ENCODE results near the gene INTS1.
"Not testable (repeated sequence)": the region's sequence is repeated elsewhere in the genome, so short reads cannot be mapped to it uniquely, and the experiment has no call there.

Gene INTS1

DNA sequence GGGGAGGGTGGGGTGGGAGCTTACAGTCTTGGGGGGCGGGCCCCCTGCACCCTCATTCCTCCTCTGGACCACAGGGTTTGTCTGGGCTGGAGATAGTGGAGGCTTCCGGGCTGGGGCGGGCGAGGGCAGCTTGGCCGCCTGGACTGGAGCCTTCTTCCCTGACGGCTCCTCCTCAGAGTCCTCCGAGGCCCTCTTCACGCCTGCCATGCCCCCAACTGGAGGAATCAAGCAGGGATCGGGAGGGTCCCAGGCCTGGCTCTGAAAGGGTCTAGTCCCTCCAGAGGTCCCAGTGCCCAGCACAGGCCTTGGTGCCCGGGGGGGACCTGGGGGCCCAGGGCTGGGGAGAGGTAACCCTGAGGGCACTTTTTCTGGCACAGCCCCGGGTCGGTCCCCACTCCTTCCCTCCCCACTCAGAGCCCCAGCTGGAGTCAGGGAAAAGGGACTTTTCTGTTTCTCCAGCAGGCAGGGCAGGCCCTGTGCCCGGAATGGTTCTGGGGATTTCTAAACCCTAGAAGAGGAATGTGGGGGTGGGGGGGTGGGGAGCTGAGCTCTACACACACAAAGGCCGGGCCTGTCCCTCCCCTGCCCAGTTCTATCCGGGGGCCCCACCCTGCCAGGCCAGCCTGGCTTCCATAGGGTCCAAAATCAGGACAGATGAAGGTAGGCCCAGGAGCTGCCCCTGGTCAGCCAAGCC is 56.5 kb downstream of the INTS1 start:
- DNase-seq (ENCODE audit: insufficient read length, low spot score): no peak
- FAIRE-seq: no peak
- TF ChIP-seq, protein P1, sequence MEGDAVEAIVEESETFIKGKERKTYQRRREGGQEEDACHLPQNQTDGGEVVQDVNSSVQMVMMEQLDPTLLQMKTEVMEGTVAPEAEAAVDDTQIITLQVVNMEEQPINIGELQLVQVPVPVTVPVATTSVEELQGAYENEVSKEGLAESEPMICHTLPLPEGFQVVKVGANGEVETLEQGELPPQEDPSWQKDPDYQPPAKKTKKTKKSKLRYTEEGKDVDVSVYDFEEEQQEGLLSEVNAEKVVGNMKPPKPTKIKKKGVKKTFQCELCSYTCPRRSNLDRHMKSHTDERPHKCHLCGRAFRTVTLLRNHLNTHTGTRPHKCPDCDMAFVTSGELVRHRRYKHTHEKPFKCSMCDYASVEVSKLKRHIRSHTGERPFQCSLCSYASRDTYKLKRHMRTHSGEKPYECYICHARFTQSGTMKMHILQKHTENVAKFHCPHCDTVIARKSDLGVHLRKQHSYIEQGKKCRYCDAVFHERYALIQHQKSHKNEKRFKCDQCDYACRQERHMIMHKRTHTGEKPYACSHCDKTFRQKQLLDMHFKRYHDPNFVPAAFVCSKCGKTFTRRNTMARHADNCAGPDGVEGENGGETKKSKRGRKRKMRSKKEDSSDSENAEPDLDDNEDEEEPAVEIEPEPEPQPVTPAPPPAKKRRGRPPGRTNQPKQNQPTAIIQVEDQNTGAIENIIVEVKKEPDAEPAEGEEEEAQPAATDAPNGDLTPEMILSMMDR (IDR thresholded peaks at IDR 0.05; ENCODE audit: insufficient read depth, missing control alignments): no peak

DNA sequence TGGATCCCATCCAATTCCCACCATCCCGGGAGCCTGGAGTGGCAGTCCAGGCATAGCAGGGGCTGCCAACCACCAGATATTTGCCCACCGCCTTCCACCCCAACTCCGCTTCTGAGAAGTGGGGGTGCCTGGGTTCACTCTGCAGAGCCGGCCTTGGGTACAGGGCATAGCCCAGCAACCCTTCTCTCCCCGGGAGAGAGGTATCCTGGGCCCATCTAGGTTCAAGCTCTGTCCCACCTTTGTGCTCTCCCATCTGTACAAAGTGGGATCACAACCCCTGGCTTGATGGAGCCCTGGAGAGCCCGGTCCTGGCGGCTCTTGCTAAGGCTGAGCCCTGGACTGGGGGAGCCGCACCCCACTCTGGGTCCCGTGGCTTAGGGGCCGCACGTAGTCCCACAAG is 57.1 kb downstream of the INTS1 start:
- FAIRE-seq (no peak), DNase-seq (ENCODE audit: insufficient read length, low spot score) (no peak)
- TF ChIP-seq, protein P1 (IDR thresholded peaks at IDR 0.05; ENCODE audit: insufficient read depth, missing control alignments): no peak

DNA sequence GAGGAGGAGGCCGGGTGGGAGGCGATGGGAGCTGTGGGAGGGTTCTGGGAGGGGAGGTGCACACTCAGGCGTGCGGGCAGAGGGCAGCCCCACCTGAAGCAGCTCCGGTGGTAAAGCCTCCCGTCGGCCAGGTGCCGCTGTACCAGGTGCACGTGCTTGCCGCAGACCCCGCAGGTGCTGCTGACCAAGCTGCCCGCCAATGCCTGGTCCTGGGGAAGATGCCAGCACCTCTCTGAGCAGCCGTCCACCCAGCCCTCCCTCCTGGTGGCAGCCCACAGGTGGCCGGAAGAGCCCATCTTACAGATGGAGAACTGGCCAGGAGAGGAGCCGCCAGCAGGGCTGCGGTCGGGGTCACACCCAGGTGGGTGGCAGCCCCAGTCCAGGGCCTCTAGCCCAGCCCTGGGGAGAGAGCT is 57.6 kb downstream of the INTS1 start:
- TF ChIP-seq, protein P1 (IDR thresholded peaks at IDR 0.05; ENCODE audit: insufficient read depth, missing control alignments): no peak
- DNase-seq (ENCODE audit: insufficient read length, low spot score) (no peak), FAIRE-seq (no peak)

DNA sequence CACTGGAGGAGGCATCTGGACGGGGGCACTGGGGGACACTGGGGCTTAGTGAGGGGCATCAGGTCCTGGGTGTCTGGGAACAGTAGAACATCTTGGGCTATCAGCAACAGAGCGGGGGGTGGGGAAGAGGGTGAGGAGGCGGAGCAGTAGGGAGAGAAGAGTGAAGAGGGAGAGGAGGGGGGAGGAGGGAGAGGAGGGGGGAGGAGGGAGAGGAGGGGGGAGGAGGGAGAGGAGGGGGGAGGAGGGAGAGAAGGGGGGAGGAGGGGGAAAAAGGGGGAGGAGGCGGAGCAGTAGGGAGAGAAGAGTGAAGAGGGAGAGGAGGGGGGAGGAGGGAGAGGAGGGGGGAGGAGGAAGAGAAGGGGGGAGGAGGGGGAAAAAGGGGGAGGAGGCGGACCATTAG is 58.2 kb downstream of the INTS1 start:
- not testable (repeated sequence) for FAIRE-seq

DNA sequence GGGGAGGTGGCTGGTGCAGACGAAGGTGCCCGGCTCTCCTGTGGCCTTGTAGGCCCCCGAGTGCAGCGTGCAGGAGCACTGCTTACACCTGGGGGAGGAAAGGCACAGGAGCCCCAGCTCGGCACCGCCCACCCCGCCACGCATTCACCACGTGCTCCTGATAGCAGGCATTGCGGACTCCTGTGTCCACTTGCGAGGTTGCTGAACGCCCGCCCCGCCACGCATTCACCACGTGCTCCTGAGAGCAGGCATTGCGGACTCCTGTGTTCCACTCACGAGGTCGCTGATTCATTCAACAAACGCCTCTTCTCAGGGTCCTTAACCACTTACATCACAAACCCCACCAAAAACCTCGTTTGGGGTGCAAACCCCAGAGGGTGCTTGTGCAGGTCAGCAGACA is 58.8 kb downstream of the INTS1 start:
- no peak for FAIRE-seq
- TF ChIP-seq, protein P1 (IDR thresholded peaks at IDR 0.05; ENCODE audit: insufficient read depth, missing control alignments): no peak
- DNase-seq (ENCODE audit: insufficient read length, low spot score): no peak

More for the DNA sequence above, 58.2 kb downstream of the INTS1 start:
- not testable (repeated sequence) for DNase-seq (ENCODE audit: insufficient read length, low spot score)

DNA sequence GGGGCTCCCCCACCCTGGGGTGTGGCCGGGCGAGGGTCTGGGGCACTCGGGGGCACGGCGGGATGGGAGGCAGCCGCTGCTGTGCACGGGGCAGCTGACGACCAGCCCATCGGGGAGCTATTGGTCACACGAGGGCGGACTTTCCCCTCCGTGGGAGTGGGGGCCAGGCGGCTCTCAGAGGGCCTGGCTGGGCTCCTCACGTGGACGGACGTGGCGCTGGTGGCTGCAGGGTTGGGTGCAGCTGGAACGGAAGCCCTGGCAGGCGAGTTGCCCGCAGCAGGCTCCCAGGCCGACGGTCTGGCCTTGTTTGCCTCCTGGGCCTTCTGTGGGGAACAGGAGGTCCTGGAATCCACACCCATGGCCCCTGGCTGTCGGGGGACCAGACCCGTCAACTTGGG is 59.3 kb downstream of the INTS1 start:
- DNase-seq (ENCODE audit: insufficient read length, low spot score): no peak
- TF ChIP-seq, protein P1 (IDR thresholded peaks at IDR 0.05; ENCODE audit: insufficient read depth, missing control alignments): no peak

DNA sequence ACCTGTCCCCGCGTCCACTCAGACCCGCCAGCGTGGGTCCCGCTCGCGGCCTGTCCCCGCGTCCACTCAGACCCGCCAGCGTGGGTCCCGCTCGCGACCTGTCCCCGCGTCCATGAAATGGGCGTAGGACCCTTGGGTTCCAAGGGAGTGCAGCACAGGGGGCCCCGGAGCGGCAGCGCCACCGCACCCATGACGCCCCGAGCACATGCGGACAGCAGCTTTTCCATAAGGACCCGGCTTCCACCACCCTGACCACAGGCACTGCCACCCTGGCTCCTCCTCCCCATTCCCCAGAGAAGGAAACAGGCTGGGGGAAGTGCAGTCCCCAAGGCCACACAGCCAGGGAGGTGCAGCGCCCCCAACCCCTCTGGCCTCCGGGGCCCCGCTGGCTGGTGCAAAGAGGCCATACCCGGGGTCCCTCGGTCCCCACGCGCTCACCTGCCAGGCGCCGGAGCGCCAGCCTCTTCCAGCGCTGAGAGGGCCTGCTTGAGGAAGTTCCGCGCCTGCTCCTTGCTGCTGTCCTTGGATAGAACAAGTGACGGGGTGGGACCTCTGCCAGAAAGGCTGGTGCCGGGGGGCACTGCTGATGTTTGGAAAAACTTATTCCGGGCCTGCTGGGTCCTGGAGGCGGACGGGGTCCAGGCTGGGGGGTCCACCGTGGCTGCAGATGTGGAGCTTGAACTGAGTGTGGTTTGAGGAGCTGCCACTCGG is 59.8 kb downstream of the INTS1 start:
- TF ChIP-seq, protein P1 (IDR thresholded peaks at IDR 0.05; ENCODE audit: insufficient read depth, missing control alignments): no peak
- DNase-seq (ENCODE audit: insufficient read length, low spot score) (no peak), FAIRE-seq (no peak)

More for the DNA sequence above, 59.3 kb downstream of the INTS1 start:
- FAIRE-seq: no peak

DNA sequence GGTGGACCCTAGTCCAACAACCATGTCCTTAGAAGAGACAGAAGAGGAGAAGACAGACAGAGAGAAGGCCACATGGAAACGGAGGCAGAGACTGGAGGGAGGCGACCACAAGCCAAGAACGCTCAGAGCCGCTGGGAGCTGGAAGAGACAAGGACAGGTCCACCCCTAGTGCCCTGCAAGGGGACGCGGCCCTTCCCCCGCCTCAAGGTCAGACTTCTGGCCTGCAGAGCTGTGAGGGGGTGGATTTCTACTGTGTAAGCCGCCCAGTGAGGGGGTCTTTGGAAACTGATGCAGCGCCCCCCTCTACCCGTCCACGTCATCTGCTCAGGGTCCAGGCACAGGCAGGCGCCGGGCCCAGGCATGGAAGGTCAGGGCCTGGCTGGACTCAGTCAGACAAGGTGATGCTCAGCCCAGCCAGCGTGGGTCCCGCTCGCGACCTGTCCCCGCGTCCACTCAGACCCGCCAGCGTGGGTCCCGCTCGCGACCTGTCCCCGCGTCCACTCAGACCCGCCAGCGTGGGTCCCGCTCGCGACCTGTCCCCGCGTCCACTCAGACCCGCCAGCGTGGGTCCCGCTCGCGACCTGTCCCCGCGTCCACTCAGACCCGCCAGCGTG is 60.5 kb downstream of the INTS1 start:
- not testable (repeated sequence) for FAIRE-seq; DNase-seq (ENCODE audit: insufficient read length, low spot score)

All from D721Med (cell line).